ENCODE results near the gene UBA3.

DNA sequence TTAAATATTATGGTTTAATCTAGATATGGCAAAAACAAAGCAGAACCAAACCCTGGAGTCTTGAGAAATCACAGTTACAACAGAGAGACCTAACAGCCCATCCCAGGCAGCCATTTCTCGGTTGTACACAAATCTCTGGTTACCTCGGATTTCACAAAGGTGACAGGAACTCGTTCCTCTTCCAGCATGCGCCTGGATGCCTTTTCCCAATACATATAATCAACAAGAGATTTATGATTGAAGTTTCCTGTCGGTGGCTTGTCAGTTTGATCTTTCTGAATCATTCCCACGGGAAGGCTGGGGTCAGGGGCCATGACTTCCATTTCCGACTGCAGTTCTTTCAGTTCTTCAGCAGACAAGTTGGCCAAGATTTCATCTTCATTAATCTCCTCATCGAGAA lies 41.8 kb upstream of the UBA3 start:
- TF ChIP-seq, protein P1, sequence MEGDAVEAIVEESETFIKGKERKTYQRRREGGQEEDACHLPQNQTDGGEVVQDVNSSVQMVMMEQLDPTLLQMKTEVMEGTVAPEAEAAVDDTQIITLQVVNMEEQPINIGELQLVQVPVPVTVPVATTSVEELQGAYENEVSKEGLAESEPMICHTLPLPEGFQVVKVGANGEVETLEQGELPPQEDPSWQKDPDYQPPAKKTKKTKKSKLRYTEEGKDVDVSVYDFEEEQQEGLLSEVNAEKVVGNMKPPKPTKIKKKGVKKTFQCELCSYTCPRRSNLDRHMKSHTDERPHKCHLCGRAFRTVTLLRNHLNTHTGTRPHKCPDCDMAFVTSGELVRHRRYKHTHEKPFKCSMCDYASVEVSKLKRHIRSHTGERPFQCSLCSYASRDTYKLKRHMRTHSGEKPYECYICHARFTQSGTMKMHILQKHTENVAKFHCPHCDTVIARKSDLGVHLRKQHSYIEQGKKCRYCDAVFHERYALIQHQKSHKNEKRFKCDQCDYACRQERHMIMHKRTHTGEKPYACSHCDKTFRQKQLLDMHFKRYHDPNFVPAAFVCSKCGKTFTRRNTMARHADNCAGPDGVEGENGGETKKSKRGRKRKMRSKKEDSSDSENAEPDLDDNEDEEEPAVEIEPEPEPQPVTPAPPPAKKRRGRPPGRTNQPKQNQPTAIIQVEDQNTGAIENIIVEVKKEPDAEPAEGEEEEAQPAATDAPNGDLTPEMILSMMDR (IDR thresholded peaks at IDR 0.05): no peak
- no peak for TF ChIP-seq ZFX (IDR thresholded peaks at IDR 0.05; ENCODE audit: borderline replicate concordance)
